ENCODE data around the gene RNF19B.

RNF19B gene

DNA sequence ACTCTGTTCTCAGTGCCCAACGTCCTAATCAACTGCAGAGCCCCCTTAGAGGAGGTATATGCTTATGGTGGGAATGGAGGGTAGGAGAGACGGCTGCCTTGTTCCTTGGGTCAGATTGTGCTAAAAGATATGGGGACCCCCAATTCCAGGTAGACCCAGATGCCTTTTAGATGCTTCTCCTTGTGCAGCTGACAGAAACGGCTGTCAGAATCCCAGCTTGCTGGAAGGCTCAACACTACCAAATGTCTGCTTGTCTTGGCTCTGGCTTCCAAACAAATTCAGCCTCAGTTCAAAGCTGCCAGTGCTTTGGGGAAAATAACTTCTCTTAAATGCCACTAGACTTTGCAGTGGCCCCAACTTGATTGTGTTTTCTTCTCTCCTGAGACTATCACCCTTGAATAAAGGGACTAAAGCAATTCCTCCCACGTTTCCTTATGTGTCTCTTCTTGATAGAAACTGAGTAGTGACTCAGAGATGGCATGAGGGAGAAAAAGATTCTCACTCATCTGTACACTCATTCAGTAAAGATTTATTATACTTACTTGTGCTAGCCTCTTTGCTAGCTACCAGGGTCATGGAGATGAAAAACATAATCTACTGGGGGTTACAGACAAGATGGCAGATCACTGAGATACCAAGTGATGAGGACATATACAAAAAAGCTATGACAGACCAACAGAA, 3.4 kb upstream of the RNF19B start:
- peak; percentile 54 for DNase-seq

DNA sequence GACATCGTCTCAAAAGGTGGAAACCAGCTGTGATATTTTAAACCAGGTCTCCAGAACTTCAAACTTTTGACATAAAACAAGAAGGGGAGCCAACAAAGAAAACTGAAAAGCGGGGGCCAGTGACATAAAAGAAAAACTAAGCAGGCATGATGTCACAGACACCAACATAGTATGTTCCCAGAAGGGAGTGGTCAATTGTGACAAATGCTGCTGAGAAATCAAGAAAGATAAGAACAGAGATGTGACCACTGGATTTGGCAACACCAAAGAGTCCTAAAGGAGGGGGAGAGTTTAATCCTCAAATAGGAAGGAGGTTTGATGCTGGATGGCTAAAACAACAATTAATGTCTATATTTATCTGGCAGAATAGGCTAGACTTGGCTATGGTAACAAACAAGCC, 2.3 kb upstream of the RNF19B start:
- no peak for DNase-seq

DNA sequence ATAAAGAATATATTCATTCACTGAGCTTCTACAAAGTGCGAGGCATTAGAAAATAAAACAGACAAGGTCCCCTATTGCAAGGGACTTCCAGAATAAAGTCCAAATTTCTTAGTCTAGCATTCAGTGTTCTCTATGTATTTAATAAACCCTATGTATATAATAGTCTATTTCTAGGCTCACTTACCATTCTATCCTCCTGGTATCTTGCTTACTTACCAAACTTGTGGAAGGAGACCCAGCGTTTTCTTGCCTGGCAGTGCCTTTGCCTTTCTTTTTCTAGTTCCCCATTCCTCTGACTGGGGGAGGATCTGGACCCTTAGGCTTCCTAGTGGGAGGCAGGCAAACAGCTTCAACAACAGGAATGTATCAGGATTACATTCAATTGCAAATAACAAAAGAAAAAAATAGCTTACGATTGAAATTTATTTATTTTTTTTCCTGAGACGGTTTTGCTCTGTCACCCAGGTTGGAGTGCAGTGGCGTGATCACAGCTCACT, 690 bp upstream of the RNF19B start:
- DNase-seq, result no peak

DNA sequence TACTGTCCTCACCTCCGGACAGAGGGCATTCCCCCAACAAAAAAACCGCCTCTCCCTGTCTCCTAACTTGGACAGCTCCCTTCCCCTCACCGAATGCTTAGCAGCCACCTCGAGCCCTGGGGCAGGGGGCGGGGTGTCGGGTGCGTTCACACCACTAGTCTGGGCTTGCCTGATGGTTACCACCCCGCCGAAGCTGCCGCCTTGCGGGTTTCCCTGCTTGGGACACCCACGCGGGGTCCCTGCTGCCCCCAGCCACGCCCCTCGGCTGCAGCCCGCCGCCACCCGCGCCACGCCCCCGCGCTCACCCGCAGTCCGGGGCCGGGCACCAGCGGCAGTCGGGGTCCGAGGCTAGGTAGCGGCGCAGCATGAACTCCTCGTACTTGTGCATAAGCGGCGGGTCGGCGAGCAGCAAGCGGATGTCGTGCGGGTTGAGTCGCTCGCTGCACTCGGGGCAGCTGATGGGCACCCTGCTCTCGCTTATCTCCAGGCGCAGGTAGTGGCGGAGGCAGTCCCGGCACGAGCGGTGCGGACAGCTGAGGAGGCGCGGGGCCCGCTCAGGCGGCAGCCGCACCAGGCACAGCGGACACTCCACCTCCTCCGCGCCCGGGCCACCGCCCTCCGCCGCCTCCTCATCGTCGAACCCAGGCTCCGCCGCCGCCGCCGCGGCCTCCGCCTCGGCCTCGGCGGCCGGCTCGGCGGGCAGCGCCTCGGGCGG, 706 bp downstream of the RNF19B start:
- peak; percentile 54 for DNase-seq

DNA sequence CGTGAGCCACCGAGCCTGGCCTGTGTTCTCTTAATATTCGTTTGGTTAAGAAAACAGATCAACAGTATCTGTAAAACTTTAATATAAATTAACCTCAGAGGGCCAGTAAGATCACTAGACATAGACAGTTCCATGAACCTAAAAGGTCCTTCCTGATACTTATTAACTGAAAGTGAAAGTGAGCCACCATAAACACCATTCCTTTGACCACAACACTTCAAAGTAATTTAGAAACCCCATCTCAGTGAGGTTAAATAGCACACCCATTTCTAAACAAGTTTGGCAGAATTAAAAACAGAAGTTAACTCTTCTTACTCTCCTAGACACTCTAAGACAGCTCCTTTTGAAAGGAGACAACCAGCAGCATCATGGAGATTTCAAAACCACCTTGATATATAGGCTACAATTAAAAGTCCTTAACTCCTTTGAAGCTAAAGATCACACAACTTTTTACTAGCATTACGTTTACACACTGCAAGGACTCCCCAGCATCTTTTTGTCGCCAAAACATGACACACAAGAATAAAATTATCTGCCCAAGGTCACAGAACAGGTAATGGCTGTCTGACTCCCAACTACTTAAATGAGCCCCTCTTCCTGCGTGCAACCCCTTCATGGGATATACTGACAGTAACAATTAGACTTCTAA, 2.2 kb downstream of the RNF19B start:
- DNase-seq, result no peak

DNA sequence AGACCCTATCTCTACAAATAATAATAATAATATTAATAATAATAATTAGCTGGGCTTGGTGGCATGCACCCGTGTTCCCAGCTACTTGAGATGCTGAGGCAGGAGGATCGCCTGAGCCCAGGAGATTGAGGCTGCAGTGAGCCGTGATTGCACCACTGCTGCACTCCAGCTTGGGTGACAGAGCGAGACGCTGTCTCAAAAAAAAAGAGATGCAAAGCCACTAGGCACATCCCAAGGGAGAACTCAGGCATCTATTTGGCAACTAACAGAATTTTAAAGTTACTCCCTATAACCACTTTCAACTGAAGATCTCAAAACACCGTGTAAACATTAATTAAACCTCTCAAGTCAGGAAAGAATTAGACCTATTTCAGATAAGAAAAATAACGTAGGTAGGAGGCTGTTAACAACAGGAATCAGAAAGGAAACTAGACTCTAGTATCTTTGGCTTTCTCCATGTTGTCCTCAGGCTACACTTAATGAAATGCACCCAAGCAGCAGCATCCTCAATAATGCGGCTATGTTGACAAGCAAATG, 3.7 kb downstream of the RNF19B start:
- no peak for DNase-seq

DNA sequence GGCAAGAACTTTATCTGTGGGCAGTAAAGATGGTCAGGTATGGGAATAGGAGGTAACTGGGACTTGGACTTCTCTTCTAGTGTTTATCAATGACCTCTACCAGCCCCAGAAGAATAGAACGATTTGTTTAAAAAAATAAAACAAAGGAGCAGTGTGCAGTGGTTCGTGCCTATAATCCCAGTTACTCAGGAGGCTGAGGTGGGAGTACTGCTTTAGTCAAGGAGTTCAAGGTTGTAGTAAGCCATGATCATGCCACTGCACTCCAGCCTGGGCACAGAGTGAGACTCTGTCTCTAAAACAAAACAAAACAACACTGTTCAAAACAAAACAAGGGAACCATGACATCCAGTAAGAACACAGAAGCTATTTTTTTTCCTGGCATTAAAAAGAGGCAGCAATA, 4.3 kb downstream of the RNF19B start:
- DNase-seq, result no peak

DNA sequence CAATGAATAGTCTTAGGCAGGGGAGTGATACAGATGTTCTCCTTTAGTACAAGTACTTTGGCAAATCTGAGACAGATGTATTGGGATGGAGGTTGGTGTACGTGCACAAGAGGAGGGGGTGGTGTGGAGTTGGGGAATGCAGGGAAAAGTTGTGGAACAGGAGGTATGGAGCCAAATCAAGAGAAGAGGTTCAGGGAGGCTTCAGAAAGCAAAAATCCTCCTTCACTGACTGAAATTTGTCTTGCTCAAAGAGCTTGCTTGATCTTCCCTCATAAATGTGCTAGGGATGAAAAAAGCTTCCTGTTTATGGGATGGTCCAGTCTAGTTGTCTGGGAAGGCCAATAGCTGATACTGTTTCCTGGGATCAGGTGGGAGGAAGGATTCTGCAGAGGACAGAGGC, 5.8 kb downstream of the RNF19B start:
- no peak for DNase-seq

DNA sequence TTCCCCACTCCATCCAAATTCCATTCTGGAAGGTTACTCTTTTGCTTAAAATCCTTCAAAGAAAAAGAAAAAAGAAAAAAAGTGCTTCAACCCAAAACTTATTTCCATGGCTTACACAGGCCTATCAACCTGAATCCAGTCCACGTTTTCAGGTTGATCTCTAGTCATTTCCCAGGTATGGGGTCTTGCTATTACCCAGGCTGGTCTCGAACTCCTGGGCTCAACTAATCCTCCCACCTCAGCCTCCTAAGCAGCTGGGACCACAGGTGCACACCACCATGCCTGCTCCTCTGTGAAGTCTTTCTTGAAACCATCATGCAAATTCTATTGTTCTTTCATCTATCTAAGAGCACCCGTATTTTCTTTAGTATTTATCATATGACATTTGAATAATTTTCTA, 7.6 kb downstream of the RNF19B start:
- DNase-seq, result no peak

DNA sequence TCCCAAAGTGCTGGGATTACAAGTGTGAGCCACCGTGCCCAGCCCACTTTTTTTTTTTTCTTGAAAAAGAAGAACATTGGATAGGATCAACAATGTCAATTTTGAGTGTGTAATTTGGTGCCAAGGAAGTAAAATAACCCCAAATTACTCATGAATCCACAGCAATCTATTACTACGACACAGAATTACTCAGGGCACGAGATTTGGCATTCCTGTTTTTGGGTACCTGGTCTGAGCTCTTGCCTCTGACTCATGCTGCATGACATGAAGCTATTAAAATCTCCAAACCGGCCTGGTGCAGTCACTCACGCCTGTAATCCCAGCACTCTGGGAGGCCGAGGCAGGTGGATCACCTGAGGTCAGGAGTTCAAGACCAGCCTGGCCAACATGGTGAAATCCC, 10.4 kb downstream of the RNF19B start:
- no peak for DNase-seq

DNA sequence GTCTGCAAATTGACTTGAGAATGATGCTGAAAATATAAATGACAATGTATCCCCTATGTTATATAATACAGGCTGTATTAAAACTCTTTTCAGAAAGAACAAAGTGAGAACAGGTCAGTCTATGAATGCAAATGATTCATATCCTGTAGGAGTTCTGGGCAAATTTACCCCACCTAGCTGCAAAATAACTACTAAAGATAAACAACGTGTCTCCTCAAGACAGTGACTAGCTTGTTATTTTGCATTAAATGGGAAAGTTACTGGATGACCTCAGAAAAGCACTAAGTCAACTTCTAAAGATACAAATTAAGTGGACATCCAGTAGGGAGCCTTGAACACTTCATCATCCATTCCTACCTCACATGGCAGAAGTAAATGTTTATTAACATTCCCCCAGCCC, 11.1 kb downstream of the RNF19B start:
- peak; percentile 40 for DNase-seq

DNA sequence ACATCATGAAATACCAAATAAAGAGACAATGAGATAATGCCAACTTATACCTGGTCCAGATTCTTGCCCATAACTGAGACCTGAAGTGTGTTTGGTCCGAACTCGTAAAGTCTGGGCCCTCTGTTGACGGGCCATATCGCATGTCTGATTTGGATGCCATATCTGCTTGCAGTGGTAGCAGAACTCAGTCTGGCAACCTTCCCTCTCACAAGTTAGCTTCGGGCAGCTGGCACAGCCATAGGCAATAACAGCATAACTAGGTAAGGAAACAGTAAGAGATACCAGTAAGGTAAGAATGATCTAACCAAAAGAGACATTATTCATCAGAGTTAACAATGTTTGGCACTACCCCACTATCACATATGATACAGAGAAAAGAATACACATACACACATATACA, 15.1 kb downstream of the RNF19B start:
- DNase-seq, result no peak

DNA sequence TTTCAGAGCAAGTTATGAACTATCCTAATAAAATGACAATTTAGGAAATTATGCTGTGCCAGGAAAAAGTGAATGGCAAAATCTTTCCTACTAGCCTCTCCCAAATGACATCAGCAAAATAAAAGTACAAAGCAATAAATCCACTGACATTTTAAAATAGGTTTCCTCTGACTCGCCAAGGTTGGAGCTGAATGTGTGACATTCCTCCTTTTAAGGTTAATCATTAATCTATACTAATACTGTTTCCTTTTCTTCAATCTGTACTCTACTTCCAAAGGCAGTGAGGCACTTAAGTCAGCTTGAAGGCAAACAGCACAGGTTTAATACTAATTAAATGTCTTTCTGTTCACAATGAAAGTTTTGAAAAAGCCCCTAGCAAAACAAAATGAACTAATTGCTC, 15.7 kb downstream of the RNF19B start:
- no peak for DNase-seq

DNA sequence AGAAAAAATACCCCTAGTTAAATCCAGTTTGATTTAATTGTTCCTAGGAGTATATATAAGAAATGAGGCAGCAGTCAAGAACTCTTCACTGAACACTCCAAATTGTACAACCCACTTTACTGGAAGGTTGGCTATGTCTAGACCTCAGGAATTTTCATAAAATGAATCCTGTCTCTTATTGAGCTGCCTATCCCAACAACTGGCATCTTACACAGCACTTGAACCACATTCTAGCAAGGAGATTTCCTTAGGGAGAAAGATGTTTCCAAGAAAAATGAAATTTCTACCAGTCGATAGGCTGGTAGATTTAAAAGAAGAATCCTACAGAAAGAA, 16.3 kb downstream of the RNF19B start:
- no peak for DNase-seq

DNA sequence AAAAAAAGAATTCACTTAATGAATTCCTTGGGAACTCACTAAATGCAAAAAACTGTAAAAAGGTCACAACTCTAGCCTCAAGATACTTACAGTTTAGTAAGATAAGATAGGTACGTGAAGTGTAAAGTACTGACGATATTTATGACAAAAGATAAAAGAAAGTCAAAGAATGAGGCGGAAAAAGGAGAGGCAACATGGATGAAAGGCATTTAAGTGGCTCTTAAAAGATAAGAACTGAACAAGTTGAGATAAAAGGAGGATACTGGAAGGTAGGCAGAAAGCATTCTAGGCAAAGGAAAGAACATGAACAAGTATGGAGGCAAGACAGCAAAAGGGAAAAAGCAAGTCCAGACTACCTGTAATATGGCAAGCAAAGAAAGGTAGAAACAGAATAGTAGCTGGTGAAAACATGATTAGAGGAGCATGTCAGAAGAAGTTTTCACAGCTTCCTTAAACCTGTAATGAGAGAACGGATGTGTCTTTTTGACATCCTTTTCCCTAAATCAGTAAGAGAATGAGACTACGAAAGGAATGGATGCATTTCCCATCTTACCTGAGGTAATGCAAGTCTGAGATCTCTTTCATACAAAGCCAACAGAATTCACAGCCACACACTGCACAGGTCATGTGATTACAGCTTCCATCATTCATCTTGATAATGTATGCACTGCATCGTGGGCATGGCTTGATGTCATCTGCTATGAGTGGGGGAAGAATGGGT, 16.8 kb downstream of the RNF19B start:
- DNase-seq, result no peak

DNA sequence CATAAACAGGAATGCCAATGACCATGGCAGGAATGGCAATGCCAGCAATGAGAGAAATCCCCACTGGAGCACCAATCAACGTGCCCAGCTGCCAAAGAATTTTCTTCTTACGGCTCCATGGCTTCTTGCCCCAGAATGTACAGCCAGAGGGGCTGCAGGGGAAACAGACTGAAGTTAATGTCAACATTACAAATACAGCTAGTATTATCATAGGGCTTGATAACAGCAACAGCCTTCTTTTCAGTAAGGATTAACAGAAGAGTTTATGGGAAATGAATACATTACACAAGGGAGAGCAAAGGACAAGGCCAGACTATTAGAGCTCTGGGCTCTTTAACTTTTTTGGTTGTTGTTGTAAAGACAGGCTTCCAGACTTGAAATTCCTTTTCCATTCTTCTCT, 18.2 kb downstream of the RNF19B start:
- DNase-seq, result no peak

DNA sequence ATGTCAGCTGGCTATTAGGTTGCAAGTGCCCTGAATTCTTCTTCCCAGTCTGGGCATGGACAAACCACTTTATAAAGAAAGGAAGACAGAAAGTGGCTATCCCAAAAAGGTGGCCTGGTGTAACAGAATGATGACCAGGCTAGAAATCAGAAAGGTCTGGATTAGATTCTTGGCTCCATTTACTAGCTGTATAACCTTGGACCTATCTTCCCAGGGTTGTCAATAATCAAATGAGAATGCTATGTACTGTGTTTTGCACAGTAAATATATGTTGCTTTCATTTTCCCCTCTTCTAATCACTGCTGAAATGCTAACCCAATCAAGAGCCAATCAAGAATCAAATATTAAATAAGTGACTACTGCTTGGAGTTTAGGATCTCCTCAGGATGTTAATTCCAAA, 20.4 kb downstream of the RNF19B start:
- DNase-seq, result no peak

DNA sequence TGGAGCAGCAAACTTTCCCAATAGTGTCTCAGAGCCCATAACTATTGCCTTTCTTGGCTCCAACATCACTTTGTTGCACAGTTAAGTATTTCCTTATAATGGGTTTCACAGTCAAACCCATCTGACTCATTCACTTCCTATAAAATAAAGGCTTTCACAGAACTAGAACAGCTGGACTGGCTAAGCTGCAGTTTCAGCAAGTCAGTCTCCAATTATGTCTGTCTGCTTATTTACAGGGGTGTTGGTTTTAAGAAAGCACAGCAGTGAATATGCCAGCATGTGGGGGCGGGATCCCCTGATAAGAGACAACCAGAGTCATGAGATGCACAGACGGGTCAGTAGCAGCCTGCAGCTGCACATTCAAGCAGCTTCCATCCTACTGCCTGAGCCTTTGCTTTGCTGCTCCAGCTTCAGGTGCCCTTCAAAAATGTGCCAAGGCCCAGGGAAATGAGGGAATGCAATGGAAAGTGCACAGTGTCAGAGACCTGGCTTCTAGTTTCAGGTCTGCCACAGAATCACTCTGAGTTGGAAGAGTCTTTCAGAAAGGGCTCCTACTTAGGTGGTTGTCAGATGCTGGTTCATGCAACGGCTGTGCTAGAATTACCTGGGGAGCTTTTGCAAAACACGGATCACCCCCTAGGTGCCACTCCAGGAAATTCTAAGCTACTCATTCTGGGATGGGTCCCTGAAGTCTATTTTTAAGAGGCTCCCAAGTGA, 24.8 kb downstream of the RNF19B start:
- peak; percentile 50 for DNase-seq

DNA sequence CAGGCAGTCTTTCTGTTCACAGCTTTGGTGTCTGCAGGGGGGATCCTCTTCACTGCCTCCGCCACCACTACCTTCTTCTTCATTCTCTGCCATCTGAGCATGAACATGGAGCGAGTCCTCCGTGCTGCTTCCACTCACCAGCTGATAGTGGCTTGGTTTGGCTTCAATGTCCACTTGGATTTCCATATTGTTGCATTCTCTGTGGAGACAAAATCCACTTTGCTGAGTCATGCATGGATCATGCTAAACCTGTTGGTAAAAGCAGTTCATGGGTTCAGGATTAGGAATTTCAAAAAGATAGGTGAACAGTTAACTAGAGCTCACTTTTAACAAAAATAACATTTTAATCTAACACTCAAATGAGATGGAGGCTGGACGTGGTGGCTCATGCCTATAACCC, 27.5 kb downstream of the RNF19B start:
- no peak for DNase-seq

DNA sequence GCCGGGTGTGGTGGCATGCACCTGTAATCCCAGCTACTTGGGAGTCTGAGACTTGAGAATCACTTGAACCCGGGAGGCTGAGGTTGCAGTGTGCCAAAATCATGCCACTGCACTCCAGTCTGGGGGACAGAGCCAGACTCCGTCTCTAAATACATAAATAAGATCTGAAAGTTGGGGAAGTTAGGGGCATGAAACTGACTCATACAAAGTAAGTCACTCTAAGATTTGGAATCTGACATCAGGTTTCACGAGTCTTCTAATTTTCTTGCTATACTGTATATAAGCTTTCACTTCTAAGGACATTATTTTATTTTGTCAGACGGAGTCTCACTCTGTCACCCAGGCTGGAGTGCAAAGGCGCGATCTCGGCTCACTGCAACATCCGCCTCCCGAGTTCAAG, 30.1 kb downstream of the RNF19B start:
- DNase-seq, result no peak

DNA sequence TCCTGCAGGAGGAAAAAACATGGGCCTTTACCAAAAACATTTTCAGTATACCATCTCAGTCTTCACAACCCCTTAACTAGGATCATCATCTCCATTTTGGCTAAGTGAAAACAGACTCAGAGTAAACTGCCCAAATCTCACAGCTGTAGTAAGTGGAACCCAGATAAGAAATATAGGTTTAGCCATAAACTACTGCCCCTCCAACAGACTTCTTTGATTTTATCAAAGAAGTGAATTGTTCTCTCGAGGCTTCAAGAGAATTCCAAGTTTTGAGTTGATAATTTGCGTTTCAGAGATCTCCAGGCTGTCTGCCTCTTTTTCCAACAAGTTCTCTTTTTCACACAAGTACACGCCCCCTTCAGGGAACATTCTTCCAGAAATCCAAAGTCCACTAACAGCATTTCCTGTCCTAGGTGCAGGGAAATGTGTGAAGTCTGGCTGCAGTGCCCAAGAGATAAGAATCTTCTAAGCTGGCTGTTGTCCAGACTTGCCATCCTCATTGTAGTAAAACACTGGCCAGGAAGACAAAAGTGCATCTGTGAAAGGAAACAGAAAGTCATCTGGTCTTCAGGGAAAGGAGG, 30.8 kb downstream of the RNF19B start:
- DNase-seq, result peak; percentile 23

DNA sequence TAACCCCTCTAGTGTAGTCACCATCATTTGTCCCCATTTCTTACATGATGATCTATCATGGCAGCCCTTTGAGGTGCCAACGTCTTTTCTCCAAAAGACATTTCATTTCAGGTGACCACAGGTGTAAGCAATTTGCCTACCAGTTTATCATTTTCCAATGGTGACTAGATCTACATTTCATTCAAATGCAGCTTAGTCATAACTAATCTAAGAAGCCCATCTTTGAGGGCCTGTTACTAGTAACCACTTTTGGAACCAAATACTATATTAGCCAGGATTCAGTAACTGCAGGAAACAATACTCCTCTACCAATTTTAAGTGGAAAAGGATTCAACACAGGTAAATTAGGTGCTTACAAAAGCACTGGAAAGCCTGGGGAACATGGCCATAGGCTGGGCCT, 32.8 kb downstream of the RNF19B start:
- no peak for DNase-seq

All from fibroblast of skin of back (primary cell).